Stimulated activated memory B cell treated with anti-CD40 and anti-IgM and Interleukin-4, amounts not matched to agents 10 μg/mL and 1 μg/mL and 100 μg/mL, for 72 hours (primary cell): ENCODE data around the gene GAGE12J.
"Not testable (repeated sequence)": the region's sequence is repeated elsewhere in the genome, so short reads cannot be mapped to it uniquely, and the experiment has no call there.

Source experiments
- ATAC-seq: fragments of 150-1000 bp; cut with Tn5 transposase; 2 replicates; pipeline ENCODE4 v1.10.0; 2021
- H3K27ac Mint-ChIP-seq: one replicate; pipeline ENCODE4 v1.8.0; 2022; ENCODE audit warnings: mild to moderate bottlenecking, mixed read lengths
- H3K27me3 Mint-ChIP-seq: one replicate; pipeline ENCODE4 v1.8.0; 2022; ENCODE audit warnings: mixed read lengths
- H3K36me3 Mint-ChIP-seq: one replicate; pipeline ENCODE4 v1.8.0; 2022; ENCODE audit warnings: mixed read lengths
- H3K4me1 Mint-ChIP-seq: one replicate; pipeline ENCODE4 v1.8.0; 2022; ENCODE audit warnings: mixed read lengths
- H3K4me3 Mint-ChIP-seq: one replicate; pipeline ENCODE4 v1.8.0; 2022; ENCODE audit warnings: mild to moderate bottlenecking, moderate library complexity, mixed read lengths
- H3K9me3 Mint-ChIP-seq: one replicate; pipeline ENCODE4 v1.8.0; 2022; ENCODE audit warnings: mixed read lengths

GAGE12J gene

DNA sequence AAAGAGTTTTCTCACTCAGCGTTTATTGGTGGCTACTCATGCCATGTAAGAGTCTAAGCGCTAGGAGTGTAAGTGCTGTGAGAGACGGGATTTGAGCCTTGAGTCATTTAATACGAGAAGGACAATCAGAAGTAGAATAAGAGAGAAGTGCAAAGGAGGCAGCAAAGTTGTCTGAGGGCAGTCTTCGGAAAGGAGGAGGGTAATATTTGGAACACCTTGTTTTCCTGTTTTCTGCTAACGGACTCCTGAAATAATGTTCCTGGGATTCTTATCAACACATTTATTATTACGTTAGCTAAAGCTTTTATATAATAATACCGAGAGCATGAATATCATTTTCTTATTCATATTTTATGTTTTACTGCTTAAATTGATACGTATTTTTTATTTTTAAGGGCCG is 23.6 kb downstream of the GAGE12J start:
- H3K4me3 Mint-ChIP-seq, H3K27me3 Mint-ChIP-seq, H3K36me3 Mint-ChIP-seq, H3K27ac Mint-ChIP-seq, H3K9me3 Mint-ChIP-seq, H3K4me1 Mint-ChIP-seq, ATAC-seq: not testable (repeated sequence)

DNA sequence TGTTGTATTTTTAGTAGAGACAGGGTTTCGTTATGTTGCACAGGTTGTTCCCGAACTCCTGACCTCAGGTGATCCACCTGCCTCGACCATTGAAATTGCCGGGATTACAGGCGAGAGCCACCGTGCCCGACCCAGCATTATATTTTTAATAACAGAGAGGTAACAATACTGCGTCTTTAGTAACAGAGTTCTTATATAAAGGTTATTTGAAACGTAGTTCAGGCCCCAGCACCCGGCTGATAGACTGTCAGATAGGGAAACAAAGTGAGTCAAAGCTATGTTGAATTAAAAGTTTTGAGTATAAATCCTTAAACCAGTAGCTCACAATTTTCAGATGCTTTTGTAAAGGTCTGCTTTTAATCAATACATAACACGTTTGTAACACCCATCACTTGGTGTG is 24.3 kb downstream of the GAGE12J start:
- not testable (repeated sequence) for H3K27ac Mint-ChIP-seq, H3K9me3 Mint-ChIP-seq, H3K4me1 Mint-ChIP-seq, H3K4me3 Mint-ChIP-seq, ATAC-seq, H3K36me3 Mint-ChIP-seq, H3K27me3 Mint-ChIP-seq
